GM18498 (cell line): ENCODE results near the gene KIAA0753.
"Not testable (repeated sequence)": the region's sequence is repeated elsewhere in the genome, so short reads cannot be mapped to it uniquely, and the experiment has no call there.

Source experiments
- ATAC-seq: cut with Tn5 transposase; IDR thresholded peaks from one replicate; pipeline ENCODE4 v1.9.1; 2021; ENCODE audit warnings: mild to moderate bottlenecking, moderate library complexity; ENCODE audit not compliant: unreplicated experiment

KIAA0753 gene

GRCh38 chr17:6669479-6670212, 29.1 kb upstream of the KIAA0753 start:
- no peak for ATAC-seq

GRCh38 chr17:6668727-6669425, 28.4 kb upstream of the KIAA0753 start:
- ATAC-seq, result no peak

- no peak for ATAC-seq
These were observed 27.7 kb upstream of the KIAA0753 start for GRCh38 chr17:6668219-6668618.

GRCh38 chr17:6667516-6667915, 27.0 kb upstream of the KIAA0753 start:
- no peak for ATAC-seq

- no peak for ATAC-seq
These were observed 26.0 kb upstream of the KIAA0753 start for GRCh38 chr17:6666557-6666956.

GRCh38 chr17:6666077-6666521, 25.6 kb upstream of the KIAA0753 start:
- no peak for ATAC-seq

GRCh38 chr17:6663200-6663599, 22.7 kb upstream of the KIAA0753 start:
- ATAC-seq, result not testable (repeated sequence)

GRCh38 chr17:6661464-6661848, 20.9 kb upstream of the KIAA0753 start:
- ATAC-seq, result no peak

GRCh38 chr17:6660805-6661463, 20.4 kb upstream of the KIAA0753 start:
- ATAC-seq, result peak; percentile 79

- no peak for ATAC-seq
These were observed 19.6 kb upstream of the KIAA0753 start for GRCh38 chr17:6660101-6660500.

- not testable (repeated sequence) for ATAC-seq
These were observed 17.9 kb upstream of the KIAA0753 start for GRCh38 chr17:6658411-6658810.

GRCh38 chr17:6657633-6658287, 17.2 kb upstream of the KIAA0753 start:
- no peak for ATAC-seq

- ATAC-seq, result not testable (repeated sequence)
These were observed 16.5 kb upstream of the KIAA0753 start for GRCh38 chr17:6656797-6657632.

- ATAC-seq, result not testable (repeated sequence)
These were observed 15.3 kb upstream of the KIAA0753 start for GRCh38 chr17:6655732-6656361.

GRCh38 chr17:6654841-6655731, 14.6 kb upstream of the KIAA0753 start:
- no peak for ATAC-seq

GRCh38 chr17:6651919-6652452, 11.5 kb upstream of the KIAA0753 start:
- ATAC-seq, result peak; percentile 12

GRCh38 chr17:6651354-6651918, 10.9 kb upstream of the KIAA0753 start, which contains the start of the genes C17orf100 and MED31:
C17orf100 (plus strand) TSS chr17:6651762; CDS start chr17:6651914, 152 bp downstream.
MED31 (minus strand) TSS chr17:6651605; CDS start chr17:6651528, 77 bp downstream.
- peak; percentile 88 for ATAC-seq

- ATAC-seq, result no peak
These were observed 7.7 kb upstream of the KIAA0753 start for GRCh38 chr17:6648181-6648580.
